Measurements from ENCODE around the gene ZNF784.

ZNF784 gene

DNA sequence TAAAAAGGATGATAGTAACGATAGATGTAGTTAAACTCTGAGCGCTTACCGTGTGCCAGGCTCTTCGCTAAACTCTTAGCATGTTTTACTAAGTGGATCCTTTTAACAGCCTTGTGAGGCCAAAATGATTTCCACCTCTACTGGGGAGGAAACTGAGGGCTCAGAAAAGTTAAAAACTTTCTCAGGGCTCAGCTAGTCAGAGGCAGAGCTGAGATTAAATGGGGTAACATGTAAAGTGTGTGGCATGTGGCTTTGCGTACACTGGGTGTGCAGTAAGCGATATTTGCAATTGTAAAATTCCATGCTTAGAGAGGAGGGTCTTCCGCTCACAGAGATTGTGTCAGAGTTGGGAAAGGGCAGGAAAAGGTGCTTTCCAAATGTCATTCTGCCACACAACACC is 32.2 kb upstream of the ZNF784 start:
- no peak for DNase-seq

GRCh38 chr19:55655648-55656040 is 31.3 kb upstream of the ZNF784 start:
- no peak for DNase-seq

- DNase-seq = peak; percentile 95
Observed at GRCh38 chr19:55654868-55655647, 30.7 kb upstream of the ZNF784 start, which contains the start of gene U2AF2. Gene U2AF2, plus strand, starts transcription at chr19:55655035. Its CDS starts 70 bp downstream, at chr19:55655105.

DNA sequence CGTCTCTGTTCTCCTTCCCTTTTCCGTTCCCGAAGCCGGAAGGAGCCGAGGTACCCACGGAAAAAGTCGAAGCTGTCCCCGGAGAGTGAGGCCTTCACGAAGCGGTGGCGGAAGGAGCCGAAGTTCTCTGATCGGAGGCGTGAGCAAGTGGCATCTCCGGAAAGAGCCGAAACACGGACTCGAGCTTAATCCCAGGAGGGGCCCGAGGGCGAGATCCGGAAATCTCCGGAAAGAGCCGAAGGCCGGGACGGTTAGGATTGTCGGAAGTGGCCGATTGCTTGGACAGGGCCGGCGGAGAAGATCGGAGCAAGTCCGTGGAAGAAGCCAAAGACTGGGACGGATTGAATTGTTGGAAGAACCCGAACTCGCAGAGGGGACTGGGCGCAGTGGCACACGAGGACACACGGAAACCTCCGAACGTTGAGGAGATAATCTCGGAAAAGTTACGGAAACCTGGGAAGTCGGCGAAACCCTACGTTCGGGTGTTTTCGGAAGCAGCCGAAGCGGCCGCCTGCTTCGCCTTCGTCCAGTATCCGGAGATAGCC is 30.0 kb upstream of the ZNF784 start:
- peak; percentile 99 for DNase-seq

- DNase-seq = peak; percentile 99
Observed at GRCh38 chr19:55653651-55654322, 29.4 kb upstream of the ZNF784 start.

DNA sequence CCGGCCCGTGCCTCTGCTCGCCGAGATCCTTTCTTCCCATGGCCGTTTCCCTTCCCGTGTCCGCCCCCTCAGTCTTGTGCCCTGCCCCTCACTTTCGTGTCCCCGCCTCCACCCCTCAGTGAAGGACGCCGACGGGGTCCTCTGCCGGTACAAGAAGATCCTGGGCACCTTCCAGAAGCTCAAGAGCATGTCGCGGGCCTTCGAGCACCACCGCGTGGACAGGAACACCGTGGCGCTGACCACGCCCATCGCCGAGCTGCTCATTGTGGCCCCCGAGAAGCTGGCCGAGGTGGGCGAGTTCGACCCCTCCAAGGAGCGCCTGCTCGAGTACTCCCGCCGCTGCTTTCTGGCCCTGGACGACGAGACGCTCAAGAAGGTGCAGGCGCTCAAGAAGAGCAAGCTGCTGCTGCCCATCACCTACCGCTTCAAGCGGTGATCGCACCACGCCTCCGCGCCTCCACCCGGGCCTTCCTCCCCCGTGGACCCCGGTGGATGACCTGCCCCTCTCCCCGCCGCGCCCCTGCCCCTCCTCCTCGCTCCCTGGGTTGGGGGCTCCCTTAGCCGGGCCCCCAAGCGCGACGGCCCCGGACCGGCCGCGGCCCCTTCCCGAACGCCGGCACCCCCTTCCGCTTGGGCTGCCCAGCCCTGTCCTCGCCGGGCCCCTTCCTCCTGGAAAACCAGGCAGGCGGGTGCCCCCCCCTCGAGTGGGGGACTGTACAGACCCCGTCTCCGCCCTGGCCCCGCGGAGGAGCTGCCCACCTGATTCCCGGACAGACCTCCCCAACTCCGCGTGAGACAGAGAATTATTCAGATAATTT is 28.2 kb upstream of the ZNF784 start:
- no peak for DNase-seq

GRCh38 chr19:55651236-55651635 is 26.9 kb upstream of the ZNF784 start:
- no peak for DNase-seq

DNA sequence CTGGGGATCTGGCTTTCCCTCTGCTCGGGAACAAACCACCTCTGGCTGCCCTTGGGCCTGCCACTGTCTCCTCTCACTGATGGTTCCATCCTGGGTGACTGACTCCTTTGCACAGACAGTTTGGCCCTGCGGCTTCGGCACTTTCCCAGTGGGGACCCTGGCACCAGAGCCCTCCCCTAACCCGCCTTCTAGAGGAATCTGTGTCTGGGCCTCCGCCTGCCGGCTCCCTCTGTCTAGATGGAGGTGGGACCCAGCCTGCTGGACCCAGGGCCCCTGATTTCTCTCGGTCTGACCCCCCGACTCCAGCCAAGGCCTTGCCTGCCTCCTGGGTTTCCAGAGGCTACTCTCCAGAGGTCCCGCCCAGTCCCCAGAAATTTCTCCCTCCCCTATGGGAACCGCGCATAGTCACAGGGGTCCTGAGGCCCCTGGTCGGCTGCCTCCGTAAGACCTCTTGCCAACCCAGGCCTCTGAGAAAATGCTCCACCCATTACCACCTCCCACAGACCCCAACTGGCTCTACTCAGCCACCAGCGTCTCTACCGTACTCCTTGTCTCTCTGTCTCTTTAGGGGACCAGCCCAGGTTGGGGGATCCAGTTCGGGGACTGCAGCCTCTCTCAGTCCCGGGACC is 26.4 kb upstream of the ZNF784 start:
- DNase-seq = no peak

DNA sequence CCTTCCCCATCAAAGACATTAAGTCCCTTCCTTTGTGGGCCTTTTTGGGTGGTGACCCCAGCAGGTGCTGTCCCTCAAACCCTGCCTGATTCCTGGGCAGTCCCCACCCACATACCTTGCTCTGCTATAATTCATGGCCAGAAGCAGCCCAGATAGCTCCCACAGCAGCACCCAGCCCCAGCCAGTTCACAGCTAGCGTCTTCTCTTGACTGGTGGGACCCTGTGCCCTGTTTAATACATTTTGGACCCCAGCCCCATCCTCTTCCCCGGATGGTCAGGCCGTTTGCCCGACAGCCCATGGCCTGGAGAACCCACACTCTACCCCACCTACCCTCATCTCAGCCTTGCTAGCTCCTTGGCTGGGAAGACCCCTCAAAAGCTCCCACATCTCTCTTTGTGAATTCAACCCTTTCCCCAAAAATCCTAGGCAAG is 25.8 kb upstream of the ZNF784 start:
- no peak for DNase-seq

DNA sequence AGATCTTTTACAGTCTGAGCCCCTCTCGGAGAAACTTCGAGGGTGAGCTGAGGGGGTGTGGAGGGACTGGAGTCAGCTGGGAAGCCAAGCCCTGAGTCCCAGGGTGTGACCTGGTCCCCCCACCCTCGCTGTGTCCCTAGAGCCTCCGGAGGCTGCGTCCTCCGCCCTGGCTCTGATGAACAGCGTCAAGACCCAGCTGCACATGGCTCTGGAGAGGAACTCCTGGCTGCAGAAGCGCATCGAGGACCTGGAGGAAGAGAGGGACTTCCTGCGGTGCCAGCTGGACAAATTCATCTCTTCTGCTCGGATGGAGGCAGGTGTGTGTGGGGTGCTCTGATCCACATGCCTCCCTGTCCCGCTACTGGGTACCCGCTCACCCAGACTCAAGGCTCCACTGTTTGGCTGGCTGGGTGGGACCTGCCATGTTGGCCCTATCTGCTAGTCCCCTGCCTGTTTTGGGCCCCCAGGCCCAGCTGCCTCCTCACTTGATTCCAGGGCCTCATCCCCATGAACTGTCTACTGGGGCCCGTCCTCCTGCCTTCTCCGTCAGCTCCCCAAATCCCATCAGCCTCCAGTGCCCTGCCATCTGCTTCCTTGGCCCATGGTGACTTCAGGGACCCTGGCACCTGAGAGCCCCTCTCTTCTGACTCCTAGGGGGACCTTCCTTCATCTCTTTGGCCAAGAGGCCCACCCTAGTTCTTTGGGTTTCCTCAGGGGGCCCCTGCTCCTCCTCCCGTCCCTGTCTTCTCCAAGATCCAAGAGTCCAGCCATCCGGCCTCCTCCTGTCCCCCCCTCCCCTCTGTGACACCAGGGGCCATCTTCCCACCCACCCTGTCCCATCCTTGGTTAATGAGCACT is 25.1 kb upstream of the ZNF784 start:
- DNase-seq = no peak

- no peak for DNase-seq
Observed at GRCh38 chr19:55648585-55649267, 24.4 kb upstream of the ZNF784 start.

DNA sequence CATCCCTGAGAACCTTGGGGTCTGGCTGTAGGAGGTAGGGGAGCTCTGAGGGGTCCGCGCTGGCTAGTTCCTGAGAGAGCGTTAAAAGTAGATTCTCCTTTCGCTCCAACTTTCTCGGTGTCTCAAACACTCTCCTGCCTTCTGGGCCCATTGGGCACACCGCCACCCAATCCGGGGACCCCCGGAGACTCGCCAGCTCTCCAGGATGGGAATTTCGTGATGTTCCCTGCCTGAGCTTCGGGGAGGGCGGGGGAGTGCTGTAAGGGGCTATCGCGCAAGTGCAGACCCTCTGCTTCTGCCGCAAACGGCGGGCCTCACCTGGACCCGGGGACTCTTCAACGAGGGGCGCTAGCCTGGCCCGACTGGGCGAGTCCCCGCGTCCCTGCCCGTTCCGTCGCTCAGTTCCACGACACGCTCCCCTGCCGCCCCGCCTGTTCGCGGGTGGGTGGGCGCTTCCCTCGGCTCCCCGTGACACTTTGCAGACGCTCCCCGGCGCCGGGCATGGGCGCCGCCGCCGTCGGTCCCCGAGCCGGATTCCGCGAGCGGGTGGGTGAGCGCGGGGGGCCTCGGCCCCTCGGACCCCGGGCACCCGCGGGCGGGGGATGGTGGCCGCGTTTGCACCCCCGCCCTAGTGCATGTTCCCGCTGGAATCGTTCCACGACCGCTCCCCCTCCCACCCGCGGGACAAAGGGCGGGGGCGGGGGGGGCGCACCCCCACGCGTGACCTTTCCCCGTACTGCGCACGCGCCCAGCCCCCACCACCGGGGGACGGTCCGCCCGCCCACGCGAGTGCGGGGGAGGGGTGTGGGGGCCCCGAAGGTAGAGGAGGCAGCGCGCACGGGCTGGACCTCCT is 23.6 kb upstream of the ZNF784 start, which contains the start of gene CCDC106:
CCDC106 (plus strand) TSS at position 481 of the 853 bp plus-strand sequence. CDS start 835 bp downstream, outside the sequence.
- peak; percentile 47 for DNase-seq

DNA sequence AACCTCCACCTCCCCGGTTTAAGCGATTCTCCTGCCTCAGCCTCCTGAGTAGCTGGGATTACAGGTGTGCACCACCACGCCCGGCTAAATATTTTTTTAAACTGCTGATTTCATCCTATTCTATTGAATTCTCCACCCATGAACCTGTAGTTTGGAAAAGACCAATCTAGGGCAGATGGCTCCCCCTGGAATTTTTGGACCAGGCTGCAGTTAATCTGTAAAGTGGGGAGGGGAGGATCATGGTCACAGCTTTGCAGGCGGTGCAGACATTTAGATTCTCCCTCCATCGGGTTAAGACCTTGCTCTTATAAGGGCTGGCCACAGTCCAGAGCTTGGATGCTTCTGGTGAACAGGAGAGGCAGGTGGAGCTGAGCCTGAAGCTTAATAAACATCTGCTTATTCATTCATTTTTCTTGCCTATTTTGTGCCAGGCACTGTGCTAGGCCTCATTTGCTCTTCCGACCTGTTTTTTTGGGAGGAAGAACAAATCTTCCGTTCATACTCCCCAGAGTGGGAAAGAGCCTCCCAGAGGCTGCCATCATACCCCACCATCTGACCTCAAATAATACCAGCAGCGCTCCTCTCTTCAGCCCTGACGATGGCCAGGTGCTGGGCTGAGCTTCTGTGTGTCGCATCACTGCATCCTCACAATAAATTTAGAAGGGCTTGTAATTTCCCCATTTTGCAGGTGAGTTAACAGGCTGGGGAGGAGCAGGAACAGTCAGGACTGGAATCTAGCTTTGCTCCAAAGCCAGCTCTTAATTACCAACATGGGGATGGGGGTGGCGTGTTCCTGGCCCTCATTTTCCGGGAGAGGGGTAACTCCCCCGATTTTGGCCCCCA is 22.7 kb upstream of the ZNF784 start:
- DNase-seq = no peak

DNA sequence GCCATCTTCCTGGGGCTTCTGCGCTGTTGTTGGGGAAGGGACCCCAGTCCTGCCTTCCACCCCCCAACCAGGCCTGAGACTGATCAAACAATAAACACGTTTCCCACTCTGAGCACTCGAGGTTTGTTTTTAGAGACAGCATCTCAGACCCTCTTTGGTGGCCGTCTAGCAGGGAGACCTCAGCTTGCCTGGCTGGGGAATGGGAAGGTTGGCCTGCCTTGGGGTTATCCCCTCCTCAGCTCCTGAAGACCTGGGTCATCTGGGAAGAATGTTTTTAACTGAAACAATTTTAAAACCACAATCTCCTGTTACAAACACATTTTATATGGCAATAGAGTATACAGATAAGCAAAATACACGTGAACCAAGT is 21.1 kb upstream of the ZNF784 start:
- no peak for DNase-seq

DNA sequence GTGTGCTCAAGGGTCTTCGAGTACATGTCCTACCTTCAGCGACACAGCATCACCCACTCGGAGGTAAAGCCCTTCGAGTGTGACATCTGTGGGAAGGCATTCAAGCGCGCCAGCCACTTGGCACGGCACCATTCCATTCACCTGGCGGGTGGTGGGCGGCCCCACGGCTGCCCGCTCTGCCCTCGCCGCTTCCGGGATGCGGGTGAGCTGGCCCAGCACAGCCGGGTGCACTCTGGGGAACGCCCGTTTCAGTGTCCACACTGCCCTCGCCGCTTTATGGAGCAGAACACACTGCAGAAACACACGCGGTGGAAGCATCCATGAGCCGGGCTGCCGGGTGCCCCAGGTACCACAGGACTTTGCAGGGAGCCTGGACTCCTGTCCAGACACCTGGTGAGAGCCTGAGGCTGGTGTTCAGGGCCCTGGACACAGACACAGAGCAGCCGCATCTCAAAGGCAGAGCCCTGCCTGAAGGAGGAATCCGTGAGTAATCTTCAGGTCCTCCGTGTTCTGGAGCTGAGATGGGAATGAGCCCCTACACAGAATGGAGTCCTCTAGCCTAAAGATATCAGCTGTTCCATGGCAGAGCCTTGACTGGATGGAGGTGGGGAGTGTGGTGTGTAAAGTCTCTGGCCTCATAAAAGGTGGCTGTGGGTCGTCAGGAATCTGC is 20.6 kb upstream of the ZNF784 start:
- DNase-seq = no peak

DNA sequence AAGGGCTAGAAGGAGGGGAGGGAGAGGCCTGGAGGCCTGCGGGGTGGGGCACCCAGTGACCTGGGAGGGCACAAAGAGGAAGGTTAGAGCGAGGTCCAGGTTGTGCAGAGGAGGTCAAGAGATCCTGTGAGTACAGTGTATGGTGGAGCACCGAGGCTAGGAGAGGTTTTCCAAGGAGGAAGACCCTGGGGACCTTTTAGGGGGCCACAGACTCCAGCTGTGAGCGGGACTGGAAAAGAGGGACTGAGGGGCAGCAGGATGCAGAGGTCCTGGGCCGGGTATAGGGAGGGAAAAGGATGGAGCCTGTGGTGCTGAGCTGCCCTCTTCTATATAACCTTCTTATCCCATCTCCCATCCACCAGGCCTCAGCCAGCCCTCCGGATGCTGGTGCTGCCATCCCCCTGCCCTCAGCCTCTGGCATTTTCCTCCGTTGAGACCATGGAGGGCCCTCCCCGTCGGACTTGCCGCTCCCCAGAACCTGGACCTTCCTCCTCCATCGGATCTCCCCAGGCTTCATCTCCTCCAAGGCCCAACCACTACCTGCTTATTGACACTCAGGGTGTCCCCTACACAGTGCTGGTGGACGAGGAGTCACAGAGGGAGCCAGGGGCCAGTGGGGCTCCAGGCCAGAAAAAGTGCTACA is 19.9 kb upstream of the ZNF784 start:
- no peak for DNase-seq

GRCh38 chr19:55643887-55644176 is 19.5 kb upstream of the ZNF784 start:
- no peak for DNase-seq

Data from CD4-positive, alpha-beta T cell treated with Interferon gamma for 1 hour (primary cell).